Activated CD8-positive, alpha-beta memory T cell treated with anti-CD3 and anti-CD28 coated beads, Interleukin-2, amount 50 U/mL, for 24 hours (primary cell): ENCODE data around the gene C2CD4C.
"Not testable (repeated sequence)": the region's sequence is repeated elsewhere in the genome, so short reads cannot be mapped to it uniquely, and the experiment has no call there.

Source experiments
- DNase-seq: peaks from one replicate; pipeline ENCODE4 v3.0.0-alpha.2; 2020; ENCODE audit errors: extremely low read depth

Gene C2CD4C

GRCh38 chr19:408902-409515, at the start of gene C2CD4C:
Gene C2CD4C (minus strand): TSS chr19:409147. CDS start chr19:408361, 786 bp downstream.
- DNase-seq: no peak

GRCh38 chr19:458091-459042, 49.4 kb upstream of the C2CD4C start:
- DNase-seq: no peak

GRCh38 chr19:457636-458035, 48.7 kb upstream of the C2CD4C start:
- DNase-seq: no peak

GRCh38 chr19:456547-457110, 47.7 kb upstream of the C2CD4C start:
- no peak for DNase-seq

- no peak for DNase-seq
Observed at GRCh38 chr19:455851-456546, 47.1 kb upstream of the C2CD4C start.

GRCh38 chr19:455031-455705, 46.2 kb upstream of the C2CD4C start:
- no peak for DNase-seq

GRCh38 chr19:453606-454005, 44.7 kb upstream of the C2CD4C start:
- no peak for DNase-seq

GRCh38 chr19:452829-453228, 43.9 kb upstream of the C2CD4C start:
- no peak for DNase-seq

GRCh38 chr19:450912-451481, 42.0 kb upstream of the C2CD4C start:
- DNase-seq: not testable (repeated sequence)

GRCh38 chr19:449916-450315, 41.0 kb upstream of the C2CD4C start:
- DNase-seq: no peak

- DNase-seq: no peak
Observed at GRCh38 chr19:447816-448560, 39.0 kb upstream of the C2CD4C start.

GRCh38 chr19:447064-447426, 38.1 kb upstream of the C2CD4C start:
- no peak for DNase-seq

- no peak for DNase-seq
Observed at GRCh38 chr19:444677-445210, 35.8 kb upstream of the C2CD4C start.

- DNase-seq: no peak
Observed at GRCh38 chr19:443005-443404, 34.1 kb upstream of the C2CD4C start.

- no peak for DNase-seq
Observed at GRCh38 chr19:442085-442484, 33.1 kb upstream of the C2CD4C start.

GRCh38 chr19:441213-441836, 32.4 kb upstream of the C2CD4C start:
- DNase-seq: no peak

GRCh38 chr19:440391-441212, 31.7 kb upstream of the C2CD4C start:
- no peak for DNase-seq

GRCh38 chr19:439167-439900, 30.4 kb upstream of the C2CD4C start:
- DNase-seq: no peak
